ENCODE data around the gene UBE2L3.
A peak's percentile ranks its signal among the peaks of the same experiment; 100 is the strongest.

UBE2L3 gene

GRCh38 chr22:21652547-21653545, 85.3 kb downstream of the UBE2L3 start:
- DNase-seq (ENCODE audit: insufficient read length, low spot score) (no peak), FAIRE-seq (no peak)

DNA sequence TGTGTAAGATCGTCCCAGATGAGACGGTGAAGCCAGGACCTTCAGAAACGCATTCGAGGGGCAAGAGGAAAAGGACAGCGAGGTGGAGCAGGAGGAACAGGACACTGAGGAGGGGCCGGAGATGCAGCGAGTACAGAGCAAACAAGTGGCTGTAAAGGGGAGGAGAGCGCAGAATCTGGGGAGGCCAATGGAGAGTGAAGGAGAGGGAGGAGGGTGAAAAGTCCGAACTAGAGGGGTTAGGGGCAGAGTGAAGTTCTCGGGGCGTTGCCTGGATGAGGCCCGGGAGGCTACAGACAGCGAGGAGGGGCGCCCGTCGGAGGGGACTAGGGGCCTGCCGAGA, 89.5 kb downstream of the UBE2L3 start:
- TF ChIP-seq POLR2AphosphoS5 (IDR thresholded peaks at IDR 0.05; ENCODE audit: low read depth, low read length) (no peak; the same call in 1 of the 2 replicates), POU2F2 (IDR thresholded peaks at IDR 0.05; ENCODE audit: low read depth, low read length) (no peak), POLR2A (IDR thresholded peaks at IDR 0.05; ENCODE audit: low read depth, low read length) (no peak), SPI1 (IDR thresholded peaks at IDR 0.05; ENCODE audit: low read depth, low read length) (no peak), PAX5 (IDR thresholded peaks at IDR 0.05; ENCODE audit: insufficient read depth, low read length, severe bottlenecking) (no peak), TAF1 (IDR thresholded peaks at IDR 0.05; ENCODE audit: low read depth, low read length) (no peak)
- FAIRE-seq (peak; percentile 9), DNase-seq (ENCODE audit: insufficient read length, low spot score) (no peak)

More at GRCh38 chr22:21652547-21653545, 85.3 kb downstream of the UBE2L3 start:
- TF ChIP-seq POLR2AphosphoS5 (IDR thresholded peaks at IDR 0.05; ENCODE audit: low read depth, low read length), result no peak
- no peak for TF ChIP-seq POLR2A (IDR thresholded peaks at IDR 0.05; ENCODE audit: low read depth, low read length)
- TF ChIP-seq SPI1 (IDR thresholded peaks at IDR 0.05; ENCODE audit: low read depth, low read length), result no peak
- TF ChIP-seq TAF1 (IDR thresholded peaks at IDR 0.05; ENCODE audit: low read depth, low read length), result no peak
- TF ChIP-seq POU2F2 (IDR thresholded peaks at IDR 0.05; ENCODE audit: low read depth, low read length), result no peak
- no peak for TF ChIP-seq PAX5 (IDR thresholded peaks at IDR 0.05; ENCODE audit: insufficient read depth, low read length, severe bottlenecking)

DNA sequence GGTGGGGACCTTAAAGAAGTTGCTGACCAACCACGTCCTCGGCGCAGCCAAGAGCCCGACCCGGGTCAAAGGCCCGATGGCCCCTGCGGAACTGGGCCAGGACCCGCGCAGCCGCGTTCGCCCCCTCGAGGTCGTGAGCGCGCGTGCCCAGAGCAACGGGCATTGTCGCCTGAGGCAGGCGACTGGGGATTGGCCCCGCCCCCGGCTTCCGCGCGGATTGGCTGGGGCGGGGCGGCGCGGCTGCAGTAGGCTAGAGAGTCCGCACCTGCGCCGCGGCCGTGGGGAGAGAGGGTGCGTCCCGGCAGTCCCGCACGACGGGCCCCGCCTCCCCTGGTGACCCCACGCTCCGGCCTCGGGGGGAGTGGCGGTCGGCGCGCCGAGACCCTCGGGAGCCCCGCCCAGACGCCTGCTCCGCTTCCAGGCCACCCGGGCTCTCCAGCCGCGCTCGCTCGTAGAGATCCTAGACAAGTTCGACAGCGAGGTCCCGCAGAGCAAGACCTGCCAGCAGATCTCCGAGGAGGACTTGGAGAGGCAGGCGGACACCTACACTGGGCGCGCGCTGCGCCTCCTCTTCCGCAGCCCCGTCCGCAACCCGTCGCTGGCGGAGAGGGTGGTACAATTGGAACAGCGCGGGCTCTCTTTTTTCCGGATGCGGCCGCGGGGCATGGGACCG, 90.0 kb downstream of the UBE2L3 start:
- TF ChIP-seq POU2F2 (IDR thresholded peaks at IDR 0.05; ENCODE audit: low read depth, low read length), result no peak
- no peak for TF ChIP-seq TAF1 (IDR thresholded peaks at IDR 0.05; ENCODE audit: low read depth, low read length)
- no peak for TF ChIP-seq POLR2A (IDR thresholded peaks at IDR 0.05; ENCODE audit: low read depth, low read length)
- no peak for TF ChIP-seq PAX5 (IDR thresholded peaks at IDR 0.05; ENCODE audit: insufficient read depth, low read length, severe bottlenecking)
- no peak; the same call in 1 of the 2 replicates for TF ChIP-seq POLR2AphosphoS5 (IDR thresholded peaks at IDR 0.05; ENCODE audit: low read depth, low read length)
- TF ChIP-seq SPI1 (IDR thresholded peaks at IDR 0.05; ENCODE audit: low read depth, low read length), result no peak
- peak; percentile 97 for DNase-seq (ENCODE audit: insufficient read length, low spot score)
- peak; percentile 83 for FAIRE-seq

DNA sequence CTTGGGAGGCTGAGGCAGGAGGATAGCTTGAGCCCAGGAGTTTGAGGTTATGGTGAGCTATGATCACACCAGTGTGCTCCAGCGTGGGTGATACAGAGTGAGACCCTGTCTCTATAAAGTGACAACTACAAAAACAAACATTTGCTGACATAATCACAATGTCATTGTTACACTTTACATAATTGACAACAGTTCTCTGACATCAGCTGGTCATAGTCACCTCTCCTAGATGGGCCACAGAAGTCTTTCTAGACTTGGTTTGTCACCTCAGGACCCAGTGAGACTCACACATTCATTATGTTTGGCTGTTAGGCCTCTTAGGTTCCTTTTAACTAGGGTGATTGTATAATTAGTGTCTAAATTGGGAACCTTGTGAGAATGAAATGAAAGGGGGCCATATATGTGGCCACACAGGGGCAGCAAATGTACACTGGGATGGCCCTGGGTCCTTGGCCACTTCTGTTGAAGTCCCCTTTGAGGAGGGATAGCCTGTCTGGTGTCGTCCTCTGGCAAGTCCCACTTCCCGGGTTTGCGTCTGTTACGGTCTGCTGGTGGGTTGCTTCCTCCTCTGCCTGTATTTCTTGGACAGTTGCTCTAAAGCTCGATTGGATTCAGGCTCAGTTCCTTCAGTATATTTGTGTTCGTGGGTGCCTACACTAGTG, 92.5 kb downstream of the UBE2L3 start:
- FAIRE-seq (no peak), DNase-seq (ENCODE audit: insufficient read length, low spot score) (no peak)
- TF ChIP-seq POLR2A (IDR thresholded peaks at IDR 0.05; ENCODE audit: low read depth, low read length), result no peak
- no peak for TF ChIP-seq SPI1 (IDR thresholded peaks at IDR 0.05; ENCODE audit: low read depth, low read length)
- TF ChIP-seq TAF1 (IDR thresholded peaks at IDR 0.05; ENCODE audit: low read depth, low read length), result no peak
- no peak for TF ChIP-seq POLR2AphosphoS5 (IDR thresholded peaks at IDR 0.05; ENCODE audit: low read depth, low read length)
- TF ChIP-seq PAX5 (IDR thresholded peaks at IDR 0.05; ENCODE audit: insufficient read depth, low read length, severe bottlenecking), result no peak
- TF ChIP-seq POU2F2 (IDR thresholded peaks at IDR 0.05; ENCODE audit: low read depth, low read length), result no peak

DNA sequence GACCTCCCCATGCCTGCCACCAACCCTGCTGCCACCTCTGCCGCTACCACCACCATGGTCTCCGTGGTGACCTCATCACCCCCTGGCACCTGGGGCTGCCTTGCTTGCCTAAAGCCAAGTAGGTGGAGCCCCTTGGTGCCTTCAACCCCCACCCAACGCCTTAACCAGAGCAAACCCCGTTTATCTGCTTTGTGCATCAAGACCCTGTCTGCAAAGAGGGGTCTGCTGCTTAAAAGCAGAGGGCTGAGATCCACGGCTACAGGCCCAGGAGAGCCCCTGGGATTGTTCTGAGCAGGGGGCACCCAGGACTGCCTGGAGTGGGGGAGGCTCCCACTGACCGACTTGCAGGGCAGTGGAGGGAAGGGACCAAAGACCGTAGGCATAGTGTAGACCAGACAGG, 93.4 kb downstream of the UBE2L3 start:
- TF ChIP-seq POLR2AphosphoS5 (IDR thresholded peaks at IDR 0.05; ENCODE audit: low read depth, low read length) (no peak), PAX5 (IDR thresholded peaks at IDR 0.05; ENCODE audit: insufficient read depth, low read length, severe bottlenecking) (no peak), SPI1 (IDR thresholded peaks at IDR 0.05; ENCODE audit: low read depth, low read length) (no peak), TAF1 (IDR thresholded peaks at IDR 0.05; ENCODE audit: low read depth, low read length) (no peak), POU2F2 (IDR thresholded peaks at IDR 0.05; ENCODE audit: low read depth, low read length) (no peak), POLR2A (IDR thresholded peaks at IDR 0.05; ENCODE audit: low read depth, low read length) (no peak)
- no peak for DNase-seq (ENCODE audit: insufficient read length, low spot score)
- FAIRE-seq, result no peak

DNA sequence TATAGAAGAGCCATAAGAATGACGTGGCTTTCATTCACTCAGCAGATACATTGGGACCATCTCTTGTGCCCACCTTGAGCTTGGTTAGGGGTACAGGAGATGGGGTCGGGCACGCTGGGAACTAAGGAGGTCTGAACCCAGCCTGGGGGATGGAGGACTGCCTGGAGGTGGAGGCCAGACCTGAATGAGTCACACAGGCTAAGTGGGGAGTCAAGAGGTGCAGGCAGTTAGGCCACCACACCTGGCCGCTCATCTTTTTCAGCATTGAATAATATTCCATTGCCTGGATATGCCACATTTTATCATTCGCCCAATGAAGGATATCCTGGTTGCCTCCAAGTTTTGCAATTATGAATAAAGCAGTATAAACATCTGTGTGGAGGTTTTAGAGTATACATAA, 94.5 kb downstream of the UBE2L3 start:
- FAIRE-seq, result no peak
- TF ChIP-seq POU2F2 (IDR thresholded peaks at IDR 0.05; ENCODE audit: low read depth, low read length) (no peak), POLR2AphosphoS5 (IDR thresholded peaks at IDR 0.05; ENCODE audit: low read depth, low read length) (no peak), POLR2A (IDR thresholded peaks at IDR 0.05; ENCODE audit: low read depth, low read length) (no peak), TAF1 (IDR thresholded peaks at IDR 0.05; ENCODE audit: low read depth, low read length) (no peak), SPI1 (IDR thresholded peaks at IDR 0.05; ENCODE audit: low read depth, low read length) (no peak), PAX5 (IDR thresholded peaks at IDR 0.05; ENCODE audit: insufficient read depth, low read length, severe bottlenecking) (no peak)
- DNase-seq (ENCODE audit: insufficient read length, low spot score), result no peak

DNA sequence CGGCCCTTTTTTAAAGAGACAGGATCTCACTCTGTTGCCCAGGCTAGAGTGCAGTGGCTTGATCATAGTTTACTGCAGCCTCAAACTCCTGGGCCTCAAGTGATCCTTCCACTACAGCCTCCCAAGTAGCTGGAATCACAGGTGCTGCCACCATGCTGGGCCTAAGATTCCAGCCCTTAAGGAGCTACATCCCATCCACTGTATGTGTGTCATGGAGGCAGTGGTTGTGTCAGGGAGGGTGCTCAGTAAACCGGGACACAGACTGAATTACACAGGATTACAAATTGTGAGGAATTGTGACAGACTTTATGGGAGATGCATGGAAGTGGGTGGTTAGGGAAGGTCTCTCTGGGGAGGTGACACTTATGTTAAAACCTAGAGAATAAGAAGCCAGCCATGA, 96.2 kb downstream of the UBE2L3 start:
- FAIRE-seq, result no peak
- TF ChIP-seq SPI1 (IDR thresholded peaks at IDR 0.05; ENCODE audit: low read depth, low read length), result no peak
- TF ChIP-seq POU2F2 (IDR thresholded peaks at IDR 0.05; ENCODE audit: low read depth, low read length), result no peak
- TF ChIP-seq TAF1 (IDR thresholded peaks at IDR 0.05; ENCODE audit: low read depth, low read length), result no peak
- no peak for TF ChIP-seq POLR2A (IDR thresholded peaks at IDR 0.05; ENCODE audit: low read depth, low read length)
- no peak for TF ChIP-seq POLR2AphosphoS5 (IDR thresholded peaks at IDR 0.05; ENCODE audit: low read depth, low read length)
- no peak for TF ChIP-seq PAX5 (IDR thresholded peaks at IDR 0.05; ENCODE audit: insufficient read depth, low read length, severe bottlenecking)
- no peak for DNase-seq (ENCODE audit: insufficient read length, low spot score)

- TF ChIP-seq POLR2A (IDR thresholded peaks at IDR 0.05; ENCODE audit: low read depth, low read length) (no peak), TAF1 (IDR thresholded peaks at IDR 0.05; ENCODE audit: low read depth, low read length) (no peak), SPI1 (IDR thresholded peaks at IDR 0.05; ENCODE audit: low read depth, low read length) (no peak), POLR2AphosphoS5 (IDR thresholded peaks at IDR 0.05; ENCODE audit: low read depth, low read length) (no peak), PAX5 (IDR thresholded peaks at IDR 0.05; ENCODE audit: insufficient read depth, low read length, severe bottlenecking) (no peak), POU2F2 (IDR thresholded peaks at IDR 0.05; ENCODE audit: low read depth, low read length) (no peak; the same call in 1 of the 2 replicates)
- no peak for FAIRE-seq
- no peak for DNase-seq (ENCODE audit: insufficient read length, low spot score)
These were observed 97.7 kb downstream of the UBE2L3 start for GRCh38 chr22:21665047-21665851.

Measured in GM12891 (cell line).